Loucy (cell line): ENCODE results near the gene FRMD5.

Experiments
- CTCF ChIP-seq: fragments of 200-600 bp; sonication (generic); conservative IDR thresholded peaks from 2 replicates; pipeline ENCODE4 v1.5.1; 2014; ENCODE audit warnings: mild to moderate bottlenecking, antibody characterized with exemption, low read length
- EZH2phosphoT487 ChIP-seq: fragments of 200-600 bp; IDR thresholded peaks from 2 replicates; pipeline ENCODE4 v1.6.1; 2018; ENCODE audit warnings: antibody characterized with exemption, mild to moderate bottlenecking, moderate library complexity, borderline replicate concordance

- no peak for TF ChIP-seq CTCF
- no peak for TF ChIP-seq EZH2phosphoT487
Measured at GRCh38 chr15:44193651-44194322, 1.3 kb downstream of the FRMD5 start.
